Measurements from ENCODE around the gene BATF2. TPM values are rescaled to one million over a fixed set of nuclear protein-coding genes. Genes with fewer than 3 reads are reported as not detected.
"Not testable (repeated sequence)": the region's sequence is repeated elsewhere in the genome, so short reads cannot be mapped to it uniquely, and the experiment has no call there.

The BATF2 gene
- total and polyA plus RNA-seq, 2 donors (not counting 3 experiments of a cell fraction or from before 2014, with no cell fraction given) = 0.75 TPM

DNA sequence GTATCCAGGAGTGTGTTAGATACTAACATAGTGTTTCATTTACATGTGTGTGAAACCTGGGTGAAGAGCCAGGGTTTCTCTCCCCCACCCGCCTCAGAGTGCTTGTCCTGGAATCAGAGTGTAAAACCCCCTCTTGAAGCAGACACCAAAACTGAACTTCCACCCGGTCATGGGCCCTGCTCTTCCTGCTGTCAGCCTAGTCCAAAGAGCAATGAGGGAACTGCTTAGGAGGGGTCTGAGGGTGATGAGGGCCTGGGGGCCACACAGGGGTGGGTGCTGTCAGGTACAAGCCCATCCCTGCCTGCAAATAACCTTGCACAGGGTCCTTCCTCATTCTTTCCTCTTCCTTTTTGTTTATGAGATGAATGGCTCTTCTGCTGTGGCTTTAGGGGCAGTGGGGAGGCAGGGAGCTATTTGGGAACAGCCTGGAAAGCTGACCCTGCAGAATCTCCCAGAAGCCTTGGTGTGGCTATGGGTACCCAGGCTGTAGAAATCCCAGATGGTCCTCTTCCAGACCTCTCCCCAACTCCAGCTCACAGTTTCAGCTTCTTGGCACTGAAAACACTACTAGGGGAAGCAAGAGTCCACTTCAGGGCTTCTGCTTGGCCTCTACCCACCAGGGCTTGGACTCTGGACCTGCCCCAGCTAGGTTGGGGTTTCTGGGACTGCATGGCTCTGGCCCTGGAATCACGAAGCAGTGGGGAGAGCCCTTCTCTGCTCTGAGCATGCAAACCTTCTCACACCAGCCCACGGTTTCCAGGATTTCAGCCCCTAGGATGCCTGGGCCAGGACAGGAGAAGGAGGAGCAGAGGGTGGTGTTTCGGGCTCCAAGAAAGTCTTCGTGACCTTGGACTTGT lies 8.5 kb downstream of the BATF2 start:
- H3K4me2 ChIP-seq (ENCODE audit: insufficient read depth, low read length) = no peak overlapping the region
- ChIA-PET CTCF (interaction anchor here (1.3 to 1.6 kb wide), 3 partner anchors 9 to 51 kb away, joined by 3 to 5 read pairs (median 4); partner anchors contain the start of gene BATF2), POLR2A (no interaction called here)
- peaks cover 14% of the 10 kb centered on the region for H3K4me1 ChIP-seq (ENCODE audit: control insufficient read depth, extremely low read depth, insufficient read depth, low read length)
- FAIRE-seq (no peak), DNase-seq (ENCODE audit: low read depth, low spot score) (no peak)
- H3K9me3 ChIP-seq (replicated peaks; ENCODE audit: control insufficient read depth, insufficient read depth, low read length) = no peaks in the 10 kb centered on the region
- no peaks in the 10 kb centered on the region for H3K9me1 ChIP-seq (replicated peaks; ENCODE audit: control insufficient read depth, extremely low read depth, insufficient read depth, low read length)
- no peaks in the 10 kb centered on the region for H3K79me2 ChIP-seq (ENCODE audit: control insufficient read depth, insufficient read depth, low read length)
- no peaks in the 10 kb centered on the region for H3K27me3 ChIP-seq (ENCODE audit: control insufficient read depth in 2 of 2, insufficient read depth in 2 of 2, low read length in 2 of 2)
- no peak overlapping the region for H3K9ac ChIP-seq (replicated peaks; ENCODE audit: extremely low read depth, insufficient read depth, low read length)
- H3K27ac ChIP-seq (ENCODE audit: insufficient read depth, low read depth, low read length) = no peak overlapping the region
- H3K36me3 ChIP-seq (ENCODE audit: control insufficient read depth in 2 of 2, extremely low read depth in 1 of 2, insufficient read depth in 2 of 2, low read length in 2 of 2) = no peaks in the 10 kb centered on the region
- intact Hi-C loops (cut with micrococcal nuclease) = no loop called here
- no peak overlapping the region for H2AFZ ChIP-seq (ENCODE audit: low read depth, low read length)
- H4K20me1 ChIP-seq (replicated peaks; ENCODE audit: control insufficient read depth, extremely low read depth, insufficient read depth, low read length) = no peaks in the 10 kb centered on the region
- TF ChIP-seq, protein P1, sequence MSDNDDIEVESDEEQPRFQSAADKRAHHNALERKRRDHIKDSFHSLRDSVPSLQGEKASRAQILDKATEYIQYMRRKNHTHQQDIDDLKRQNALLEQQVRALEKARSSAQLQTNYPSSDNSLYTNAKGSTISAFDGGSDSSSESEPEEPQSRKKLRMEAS (IDR thresholded peaks at IDR 0.05; ENCODE audit: insufficient read depth, insufficient read length) = no peak
- TF ChIP-seq GATA2 (IDR thresholded peaks at IDR 0.05; ENCODE audit: insufficient read depth, insufficient read length, low read depth, low read length) (no peak), POLR2AphosphoS5 (IDR thresholded peaks at IDR 0.05; ENCODE audit: insufficient read depth, low read depth, low read length) (no peak)
- no TSS peak for BruUV-seq (replicated peaks)
- dilution Hi-C loops (cut with MboI; ENCODE audit: extremely low pct_ligation_motif_present, low sequenced_read_pairs) = no loop called here
- H3K4me3 ChIP-seq (replicated peaks in 1 of 3; ENCODE audit: insufficient read depth in 1 of 3, low read depth in 1 of 3, low read length in 3 of 3) = no peak overlapping the region

DNA sequence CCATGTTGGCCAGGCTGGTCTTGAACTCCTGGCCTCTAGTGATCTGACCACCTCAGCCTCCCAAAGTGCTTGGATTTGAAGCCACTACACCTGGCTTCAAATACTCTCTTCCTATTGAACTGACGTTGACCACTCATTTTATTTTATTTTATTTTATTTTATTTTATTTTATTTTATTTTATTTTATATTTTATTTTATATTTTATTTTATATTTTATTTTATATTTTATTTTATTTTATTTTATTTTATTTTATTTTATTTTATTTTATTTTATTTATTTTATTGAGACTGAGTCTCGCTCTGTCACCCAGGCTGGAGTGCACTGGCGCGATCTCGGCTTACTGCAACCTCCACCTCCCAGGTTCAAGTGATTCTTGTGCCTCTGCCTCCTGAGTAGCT lies 13.4 kb downstream of the BATF2 start:
- H3K27me3 ChIP-seq (ENCODE audit: control insufficient read depth in 2 of 2, insufficient read depth in 2 of 2, low read length in 2 of 2); BruUV-seq (replicated peaks); DNase-seq (ENCODE audit: low read depth, low spot score); H3K79me2 ChIP-seq (ENCODE audit: control insufficient read depth, insufficient read depth, low read length); dilution Hi-C loops (cut with MboI; ENCODE audit: extremely low pct_ligation_motif_present, low sequenced_read_pairs); H3K9me3 ChIP-seq (replicated peaks; ENCODE audit: control insufficient read depth, insufficient read depth, low read length); H2AFZ ChIP-seq (ENCODE audit: low read depth, low read length); H3K4me3 ChIP-seq (replicated peaks in 1 of 3; ENCODE audit: insufficient read depth in 1 of 3, low read depth in 1 of 3, low read length in 3 of 3); H3K4me1 ChIP-seq (ENCODE audit: control insufficient read depth, extremely low read depth, insufficient read depth, low read length); H4K20me1 ChIP-seq (replicated peaks; ENCODE audit: control insufficient read depth, extremely low read depth, insufficient read depth, low read length); H3K36me3 ChIP-seq (ENCODE audit: control insufficient read depth in 2 of 2, extremely low read depth in 1 of 2, insufficient read depth in 2 of 2, low read length in 2 of 2); intact Hi-C loops (cut with micrococcal nuclease); POLR2A ChIA-PET; H3K9ac ChIP-seq (replicated peaks; ENCODE audit: extremely low read depth, insufficient read depth, low read length); H3K27ac ChIP-seq (ENCODE audit: insufficient read depth, low read depth, low read length); H3K4me2 ChIP-seq (ENCODE audit: insufficient read depth, low read length); FAIRE-seq; H3K9me1 ChIP-seq (replicated peaks; ENCODE audit: control insufficient read depth, extremely low read depth, insufficient read depth, low read length): not testable (repeated sequence)
- CTCF ChIA-PET = interaction anchor here (1.8 to 2.8 kb wide), 2 partner anchors 13 to 39 kb away, joined by 4 to 7 read pairs; partner anchors contain the start of gene BATF2
